ENCODE data around the gene GNA12.

Gene GNA12

GRCh38 chr7:2775376-2775775, 68.7 kb downstream of the GNA12 start:
- Histone ChIP-seq H3K9me3 (ENCODE audit: insufficient read depth, low read length) (no peaks in the 10 kb centered on the region), H3K27me3 (ENCODE audit: low read length) (no peaks in the 10 kb centered on the region), H3K4me2 (ENCODE audit: low read depth, low read length, poor library complexity, severe bottlenecking) (no peak overlapping the region), H3F3A (ENCODE audit: insufficient read depth) (no peaks in the 10 kb centered on the region), H3K27ac (ENCODE audit: low read depth, low read length) (no peak overlapping the region), H3K9ac (ENCODE audit: low read length) (no peak overlapping the region), H2AFZ (ENCODE audit: low read depth, low read length, severe bottlenecking) (no peak overlapping the region), H3K9me2 (replicated peaks; ENCODE audit: insufficient read depth, low read length) (no peaks in the 10 kb centered on the region), H3K36me3 (ENCODE audit: low read length) (no peaks in the 10 kb centered on the region), H3K79me2 (ENCODE audit: insufficient read depth, low read length) (no peaks in the 10 kb centered on the region), H4K20me1 (ENCODE audit: low read depth, low read length) (no peaks in the 10 kb centered on the region), H3K4me3 (ENCODE audit: insufficient read depth, low read length, poor library complexity, severe bottlenecking) (no peak overlapping the region)
- TF ChIP-seq, protein P1, sequence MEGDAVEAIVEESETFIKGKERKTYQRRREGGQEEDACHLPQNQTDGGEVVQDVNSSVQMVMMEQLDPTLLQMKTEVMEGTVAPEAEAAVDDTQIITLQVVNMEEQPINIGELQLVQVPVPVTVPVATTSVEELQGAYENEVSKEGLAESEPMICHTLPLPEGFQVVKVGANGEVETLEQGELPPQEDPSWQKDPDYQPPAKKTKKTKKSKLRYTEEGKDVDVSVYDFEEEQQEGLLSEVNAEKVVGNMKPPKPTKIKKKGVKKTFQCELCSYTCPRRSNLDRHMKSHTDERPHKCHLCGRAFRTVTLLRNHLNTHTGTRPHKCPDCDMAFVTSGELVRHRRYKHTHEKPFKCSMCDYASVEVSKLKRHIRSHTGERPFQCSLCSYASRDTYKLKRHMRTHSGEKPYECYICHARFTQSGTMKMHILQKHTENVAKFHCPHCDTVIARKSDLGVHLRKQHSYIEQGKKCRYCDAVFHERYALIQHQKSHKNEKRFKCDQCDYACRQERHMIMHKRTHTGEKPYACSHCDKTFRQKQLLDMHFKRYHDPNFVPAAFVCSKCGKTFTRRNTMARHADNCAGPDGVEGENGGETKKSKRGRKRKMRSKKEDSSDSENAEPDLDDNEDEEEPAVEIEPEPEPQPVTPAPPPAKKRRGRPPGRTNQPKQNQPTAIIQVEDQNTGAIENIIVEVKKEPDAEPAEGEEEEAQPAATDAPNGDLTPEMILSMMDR (IDR thresholded peaks at IDR 0.05; ENCODE audit: insufficient read depth, low read length, poor library complexity, severe bottlenecking) = no peak
- TF ChIP-seq EZH2phosphoT487 (conservative IDR thresholded peaks at IDR 0.05; ENCODE audit: low read length) = no peak

- no peaks in the 10 kb centered on the region for H3K9me2 ChIP-seq (replicated peaks; ENCODE audit: insufficient read depth, low read length)
- H3K9me3 ChIP-seq (ENCODE audit: insufficient read depth, low read length) = no peaks in the 10 kb centered on the region
- H3K4me3 ChIP-seq (ENCODE audit: insufficient read depth, low read length, poor library complexity, severe bottlenecking) = no peak overlapping the region
- no peak overlapping the region for H2AFZ ChIP-seq (ENCODE audit: low read depth, low read length, severe bottlenecking)
- H4K20me1 ChIP-seq (ENCODE audit: low read depth, low read length) = no peaks in the 10 kb centered on the region
- no peak for TF ChIP-seq EZH2phosphoT487 (conservative IDR thresholded peaks at IDR 0.05; ENCODE audit: low read length)
- TF ChIP-seq, protein P1 (IDR thresholded peaks at IDR 0.05; ENCODE audit: insufficient read depth, low read length, poor library complexity, severe bottlenecking) = no peak
- H3K4me2 ChIP-seq (ENCODE audit: low read depth, low read length, poor library complexity, severe bottlenecking) = no peak overlapping the region
- no peaks in the 10 kb centered on the region for H3K79me2 ChIP-seq (ENCODE audit: insufficient read depth, low read length)
- no peak overlapping the region for H3K9ac ChIP-seq (ENCODE audit: low read length)
- H3F3A ChIP-seq (ENCODE audit: insufficient read depth) = no peaks in the 10 kb centered on the region
- no peaks in the 10 kb centered on the region for H3K27me3 ChIP-seq (ENCODE audit: low read length)
- no peak overlapping the region for H3K27ac ChIP-seq (ENCODE audit: low read depth, low read length)
- H3K36me3 ChIP-seq (ENCODE audit: low read length) = no peaks in the 10 kb centered on the region
Measured at GRCh38 chr7:2774935-2775334, 69.2 kb downstream of the GNA12 start.

DNA sequence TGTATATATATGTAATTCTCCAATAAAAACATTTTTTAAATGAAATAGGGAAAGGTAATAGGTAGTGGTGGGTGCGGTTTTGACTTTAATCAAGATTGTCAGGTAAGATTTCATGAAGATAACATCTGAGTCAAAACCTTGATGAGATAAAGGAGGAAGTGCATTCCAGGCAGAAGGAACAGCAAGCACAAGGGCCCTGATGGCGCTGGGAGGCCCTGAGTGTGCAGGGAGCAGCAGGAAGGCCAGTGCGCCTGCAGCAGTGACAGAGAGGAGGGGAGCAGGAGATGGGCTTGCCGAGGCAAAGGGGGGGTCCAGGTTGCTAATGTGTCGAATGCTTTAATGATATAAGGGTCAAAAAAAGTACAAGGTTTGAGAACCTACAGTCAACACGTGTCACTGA, 69.8 kb downstream of the GNA12 start:
- H3K4me2 ChIP-seq (ENCODE audit: low read depth, low read length, poor library complexity, severe bottlenecking) = no peak overlapping the region

More for the DNA sequence above, 69.8 kb downstream of the GNA12 start:
- Histone ChIP-seq H2AFZ (ENCODE audit: low read depth, low read length, severe bottlenecking) (no peak overlapping the region), H3K9ac (ENCODE audit: low read length) (no peak overlapping the region), H3K79me2 (ENCODE audit: insufficient read depth, low read length) (no peaks in the 10 kb centered on the region), H3K4me3 (ENCODE audit: insufficient read depth, low read length, poor library complexity, severe bottlenecking) (no peak overlapping the region), H3K27ac (ENCODE audit: low read depth, low read length) (no peak overlapping the region), H3K9me3 (ENCODE audit: insufficient read depth, low read length) (no peaks in the 10 kb centered on the region), H3F3A (ENCODE audit: insufficient read depth) (no peaks in the 10 kb centered on the region), H4K20me1 (ENCODE audit: low read depth, low read length) (no peaks in the 10 kb centered on the region), H3K27me3 (ENCODE audit: low read length) (no peaks in the 10 kb centered on the region), H3K9me2 (replicated peaks; ENCODE audit: insufficient read depth, low read length) (no peaks in the 10 kb centered on the region), H3K36me3 (ENCODE audit: low read length) (no peaks in the 10 kb centered on the region)
- TF ChIP-seq, protein P1 (IDR thresholded peaks at IDR 0.05; ENCODE audit: insufficient read depth, low read length, poor library complexity, severe bottlenecking) = no peak

All from SU-DHL-6 (cell line).